Prostate gland (tissue), 2 donors: ENCODE results near the gene HCAR2. TPM values are rescaled to one million over a fixed set of nuclear protein-coding genes. Genes with fewer than 3 reads are reported as not detected.
A peak's percentile ranks its signal among the peaks of the same experiment; 100 is the strongest.
"Not testable (repeated sequence)": the region's sequence is repeated elsewhere in the genome, so short reads cannot be mapped to it uniquely, and the experiment has no call there.

Source experiments
- DNase-seq: peaks from one replicate; pipeline ENCODE4 v3.0.0-alpha.2; 2019; ENCODE audit warnings: low spot score
- H3K27ac ChIP-seq, 2 donors: fragments of 200-600 bp; sonication (generic); 2 replicates each; pipeline ENCODE4 v1.5.1; 2017 to 2019
- H3K27me3 ChIP-seq: fragments of 200-600 bp; sonication (generic); replicated peaks from 2 replicates; pipeline ENCODE4 v1.5.1; 2019; ENCODE audit not compliant: insufficient read depth
- H3K36me3 ChIP-seq, 2 donors: fragments of 200-600 bp; sonication (generic); 1 replicate in 1 of 2; 2 replicates in 1 of 2; pipeline versions ENCODE4 v1.5.1 to v1.8.1; 2017 to 2019
- H3K4me1 ChIP-seq: fragments of 200-600 bp; sonication (generic); replicated peaks from 2 replicates; pipeline ENCODE4 v1.5.1; 2019
- H3K4me3 ChIP-seq, 2 donors: fragments of 200-600 bp; sonication (generic); 2 replicates each; pipeline ENCODE4 v1.5.1; 2017 to 2019
- H3K9me3 ChIP-seq: fragments of 200-600 bp; sonication (generic); 2 replicates; pipeline ENCODE4 v1.5.1; 2017
- POLR2A ChIP-seq: fragments of 450-650 bp; IDR thresholded peaks from one replicate; pipeline ENCODE4 v1.6.1; 2016; ENCODE audit warnings: antibody characterized with exemption, mild to moderate bottlenecking
- POLR2AphosphoS5 ChIP-seq: sonication (generic); formaldehyde crosslinking; IDR thresholded peaks from one replicate; pipeline ENCODE4 v1.6.1; 2017; ENCODE audit warnings: antibody characterized with exemption
- WGBS: methylation state at CpG from one replicate; pipeline ENCODE4 v1.1.5; 2018; 5-methylcytosine and 5-hydroxymethylcytosine counted together
- intact Hi-C: fragments of 100-400 bp; cut with DNase I; formaldehyde crosslinking; loops from one replicate; pipeline ENCODE4 v1.14.2; 2022
- total RNA-seq, 2 donors: library from RNA; depleted of rRNA; stranded (reverse); fragments of >200 nt; gene quantifications; one replicate each; pipeline ENCODE4 v1.1.0, GENCODE V29; 2016
- TF ChIP-seq, protein P1 (sequence below), 4 experiments: fragments of 200-600 bp in 2 of 4; fragments of 450-650 bp in 2 of 4; sonication (generic) in 2 of 4; IDR thresholded peaks; 1 replicate in 3 of 4; 2 replicates in 1 of 4; pipeline ENCODE4 v1.5.1; 2016 to 2019; ENCODE audit warnings: antibody characterized with exemption in 4 of 4, mild to moderate bottlenecking in 2 of 4, moderate library complexity in 2 of 4

Gene HCAR2
- total RNA-seq, 2 donors from 2014 or later, result 1.6 to 2.7 TPM

DNA sequence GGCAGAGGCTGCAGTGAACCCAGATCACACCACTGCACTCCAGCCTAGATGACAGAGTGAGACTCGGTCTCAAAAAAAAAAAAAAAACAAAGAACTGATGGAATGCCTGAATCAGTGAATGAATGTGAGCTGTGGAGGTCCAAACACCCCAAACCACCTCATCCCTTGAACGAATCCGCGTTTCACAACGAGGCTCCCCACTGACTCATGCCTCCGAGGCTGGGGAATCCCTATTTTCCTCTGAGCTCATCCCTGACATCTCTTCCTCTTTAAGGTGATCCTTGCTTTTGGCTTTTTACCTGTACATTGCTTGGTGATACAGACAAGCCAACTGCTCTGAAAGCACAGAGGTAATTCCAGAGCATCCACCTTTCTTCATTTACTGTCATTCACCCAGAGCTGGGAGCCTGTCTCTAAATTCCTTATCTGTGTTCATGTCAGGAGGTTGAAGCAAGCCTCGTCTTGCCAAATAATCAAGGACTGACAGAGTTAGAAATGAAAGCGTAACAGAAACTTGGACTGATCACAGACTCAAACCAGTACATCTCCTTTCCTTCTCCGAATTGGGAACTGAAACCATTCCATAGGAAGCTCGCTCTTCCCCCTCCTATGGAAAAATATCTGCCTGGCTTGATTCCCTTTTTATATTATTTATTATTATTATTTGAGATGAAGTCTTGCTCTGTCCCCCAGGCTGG lies 10.5 kb upstream of the HCAR2 start:
- H3K36me3 ChIP-seq, H3K27me3 ChIP-seq, DNase-seq, H3K4me3 ChIP-seq, intact Hi-C loops, H3K4me1 ChIP-seq, H3K9me3 ChIP-seq: not testable (repeated sequence)
- H3K27ac ChIP-seq, result peak overlapping the region in 1 of 2 donors; percentile 36
- whole genome bisulfite sequencing, result 25% methylated on average over 4 of the region's 10 CpGs

DNA sequence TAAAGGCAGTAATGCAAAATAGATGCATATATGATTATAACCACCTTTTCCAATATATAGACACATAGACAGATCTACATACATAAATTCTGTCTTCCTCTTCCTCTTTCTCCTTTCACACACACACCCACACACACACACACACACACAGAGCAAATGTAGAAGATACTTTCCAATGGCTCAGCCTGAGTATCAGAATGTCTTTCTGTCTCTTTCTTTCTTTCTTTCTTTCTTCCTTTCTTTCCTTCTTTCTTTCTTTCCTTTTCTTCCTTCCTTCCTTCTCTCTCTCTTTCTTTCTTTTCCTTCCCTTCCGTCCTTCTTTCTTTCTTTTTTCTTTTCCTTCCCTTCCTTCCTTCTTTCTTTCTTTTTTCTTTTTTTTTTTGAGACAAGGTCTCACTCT lies 8.1 kb upstream of the HCAR2 start:
- H3K27me3 ChIP-seq, DNase-seq, H3K36me3 ChIP-seq, H3K9me3 ChIP-seq, H3K27ac ChIP-seq, intact Hi-C loops, H3K4me3 ChIP-seq, H3K4me1 ChIP-seq: not testable (repeated sequence)
- WGBS, result 82% methylated on average over 1 of the region's 1 CpG

DNA sequence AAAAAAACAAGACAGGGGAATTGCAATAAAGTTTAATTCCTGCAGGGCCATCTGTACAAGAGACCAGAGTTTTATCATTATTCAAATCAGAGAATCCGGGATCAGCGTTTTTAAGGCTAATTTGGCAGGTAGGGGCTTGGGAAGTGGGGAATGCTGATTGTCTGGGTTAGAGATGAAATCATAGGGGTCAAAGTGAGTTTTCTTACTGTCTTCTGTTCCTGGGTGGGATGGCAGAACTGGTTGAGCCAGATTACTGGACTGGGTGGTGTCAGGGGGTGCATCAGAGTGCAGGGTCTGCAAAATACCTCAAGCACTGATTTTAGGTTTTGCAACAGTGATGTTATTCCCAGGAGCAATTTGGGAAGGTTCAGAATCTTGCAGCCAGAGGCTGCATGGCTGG lies 7.2 kb upstream of the HCAR2 start:
- not testable (repeated sequence) for DNase-seq

DNA sequence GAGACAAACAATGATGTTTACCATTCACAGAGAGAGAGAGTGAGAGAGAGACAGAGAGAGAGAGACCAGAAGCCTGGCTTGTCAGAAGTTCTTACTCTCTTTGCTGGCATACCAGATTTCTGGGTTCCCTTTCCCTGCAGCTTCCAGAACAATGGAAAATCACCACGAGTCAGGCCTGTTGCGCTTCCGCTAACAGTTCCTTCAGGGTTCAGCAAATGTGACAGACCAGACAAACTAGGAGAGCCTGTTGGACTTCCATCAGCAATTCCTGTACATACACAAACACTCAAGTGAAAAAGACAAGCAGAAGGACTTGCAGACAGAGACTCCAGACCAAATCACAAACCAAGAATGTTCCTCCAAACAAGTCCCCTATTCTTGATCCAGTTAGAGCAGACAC lies 6.1 kb upstream of the HCAR2 start:
- H3K4me3 ChIP-seq, H3K9me3 ChIP-seq, intact Hi-C loops, DNase-seq, H3K27me3 ChIP-seq, H3K36me3 ChIP-seq, H3K4me1 ChIP-seq: not testable (repeated sequence)
- WGBS, result no CpG with 5 or more reads among the region's 3 CpGs
- peak overlapping the region; percentile 53 to 73 for H3K27ac ChIP-seq

More for the DNA sequence above, 7.2 kb upstream of the HCAR2 start:
- H3K27ac ChIP-seq, H3K36me3 ChIP-seq, H3K4me1 ChIP-seq, H3K9me3 ChIP-seq, H3K4me3 ChIP-seq, intact Hi-C loops, H3K27me3 ChIP-seq: not testable (repeated sequence)
- WGBS, result 30% methylated on average over 2 of the region's 2 CpGs

DNA sequence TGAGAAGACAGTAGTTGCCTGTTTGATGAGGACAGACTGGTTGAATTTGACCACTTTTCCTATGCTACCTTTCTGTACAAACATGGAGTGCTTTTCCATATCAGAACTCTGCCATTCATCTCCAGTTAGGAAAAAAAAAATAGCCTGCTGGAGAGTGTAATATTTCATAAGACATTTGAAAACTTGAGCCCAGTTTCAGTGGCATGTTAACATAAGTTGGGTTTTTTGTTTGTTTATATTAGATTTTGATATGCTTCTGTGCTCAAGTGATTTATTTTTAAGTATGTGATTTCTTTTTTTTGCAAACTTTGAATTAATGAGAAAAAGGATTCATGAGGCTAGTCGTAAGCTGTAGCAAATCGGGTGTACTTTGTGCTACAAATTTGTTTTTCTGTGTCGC lies 684 bp upstream of the HCAR2 start:
- H3K27ac ChIP-seq, H3K4me3 ChIP-seq, H3K27me3 ChIP-seq, H3K4me1 ChIP-seq, H3K9me3 ChIP-seq, H3K36me3 ChIP-seq, intact Hi-C loops, DNase-seq: not testable (repeated sequence)
- WGBS, result 85% methylated on average over 3 of the region's 3 CpGs

DNA sequence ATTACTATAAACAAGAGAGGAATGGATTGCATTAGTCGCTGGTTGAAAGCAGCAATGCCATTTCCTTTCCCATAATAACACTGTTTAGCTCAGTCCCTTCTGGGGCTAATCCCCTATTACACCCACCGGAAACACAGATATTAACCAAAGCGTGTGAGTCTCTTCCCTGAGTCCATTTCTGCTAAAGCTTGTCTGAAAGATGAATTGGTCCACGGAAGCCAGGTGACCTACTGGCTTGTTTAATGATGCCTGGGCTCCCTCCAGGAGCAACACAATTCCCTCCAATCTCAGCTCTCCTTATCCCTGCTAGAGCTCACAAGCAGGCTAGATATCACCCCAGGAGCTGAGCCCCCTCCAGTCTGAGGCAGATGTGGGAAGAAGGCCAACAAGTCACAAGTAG lies 1.7 kb downstream of the HCAR2 start:
- H3K4me3 ChIP-seq, intact Hi-C loops, H3K36me3 ChIP-seq, DNase-seq, H3K27me3 ChIP-seq, H3K27ac ChIP-seq, H3K9me3 ChIP-seq, H3K4me1 ChIP-seq: not testable (repeated sequence)
- 42% methylated on average over 4 of the region's 4 CpGs for WGBS

DNA sequence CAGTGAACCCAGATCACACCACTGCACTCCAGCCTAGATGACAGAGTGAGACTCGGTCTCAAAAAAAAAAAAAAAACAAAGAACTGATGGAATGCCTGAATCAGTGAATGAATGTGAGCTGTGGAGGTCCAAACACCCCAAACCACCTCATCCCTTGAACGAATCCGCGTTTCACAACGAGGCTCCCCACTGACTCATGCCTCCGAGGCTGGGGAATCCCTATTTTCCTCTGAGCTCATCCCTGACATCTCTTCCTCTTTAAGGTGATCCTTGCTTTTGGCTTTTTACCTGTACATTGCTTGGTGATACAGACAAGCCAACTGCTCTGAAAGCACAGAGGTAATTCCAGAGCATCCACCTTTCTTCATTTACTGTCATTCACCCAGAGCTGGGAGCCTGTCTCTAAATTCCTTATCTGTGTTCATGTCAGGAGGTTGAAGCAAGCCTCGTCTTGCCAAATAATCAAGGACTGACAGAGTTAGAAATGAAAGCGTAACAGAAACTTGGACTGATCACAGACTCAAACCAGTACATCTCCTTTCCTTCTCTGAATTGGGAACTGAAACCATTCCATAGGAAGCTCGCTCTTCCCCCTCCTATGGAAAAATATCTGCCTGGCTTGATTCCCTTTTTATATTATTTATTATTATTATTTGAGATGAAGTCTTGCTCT lies 3.0 kb downstream of the HCAR2 start:
- not testable (repeated sequence) for DNase-seq
- 40% methylated on average over 1 of the region's 9 CpGs for WGBS

DNA sequence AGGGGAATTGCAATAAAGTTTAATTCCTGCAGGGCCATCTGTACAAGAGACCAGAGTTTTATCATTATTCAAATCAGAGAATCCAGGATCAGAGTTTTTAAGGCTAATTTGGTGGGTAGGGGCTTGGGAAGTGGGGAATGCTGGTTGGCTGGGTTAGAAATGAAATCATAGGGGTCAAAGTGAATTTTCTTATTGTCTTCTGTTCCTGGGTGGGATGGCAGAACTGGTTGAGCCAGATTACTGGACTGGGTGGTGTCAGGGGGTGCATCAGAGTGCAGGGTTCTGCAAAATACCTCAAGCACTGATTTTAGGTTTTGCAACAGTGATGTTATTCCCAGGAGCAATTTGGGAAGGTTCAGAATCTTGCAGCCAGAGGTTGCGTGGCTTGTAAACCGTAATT lies 6.2 kb downstream of the HCAR2 start:
- intact Hi-C loops, H3K27me3 ChIP-seq, H3K4me3 ChIP-seq, H3K4me1 ChIP-seq, H3K36me3 ChIP-seq, H3K9me3 ChIP-seq, DNase-seq: not testable (repeated sequence)
- 63% methylated on average over 2 of the region's 2 CpGs for WGBS
- peak overlapping the region in 1 of 2 donors; percentile 46 for H3K27ac ChIP-seq

More for the DNA sequence above, 3.0 kb downstream of the HCAR2 start:
- H3K4me3 ChIP-seq, H3K27me3 ChIP-seq, intact Hi-C loops, H3K27ac ChIP-seq, H3K4me1 ChIP-seq, H3K36me3 ChIP-seq, H3K9me3 ChIP-seq: not testable (repeated sequence)

DNA sequence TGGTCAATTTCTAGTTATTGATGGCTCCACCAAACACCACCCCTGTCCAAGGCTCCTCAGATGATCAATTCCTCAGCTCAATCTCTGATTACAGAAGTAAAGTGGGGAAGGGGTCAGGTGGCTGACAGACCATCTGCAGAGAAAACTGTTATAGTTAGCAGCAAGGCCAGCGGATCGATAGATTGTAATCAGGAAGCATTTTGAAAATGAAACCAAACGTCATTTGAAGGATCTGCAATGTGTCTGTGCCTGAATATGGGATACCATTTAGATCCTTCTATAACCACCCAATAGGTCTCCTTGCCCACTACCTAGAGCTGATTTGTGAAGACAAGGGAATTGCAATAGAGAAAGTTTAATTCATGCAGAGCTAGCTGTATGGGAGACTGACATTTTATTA lies 11.6 kb downstream of the HCAR2 start:
- H3K4me3 ChIP-seq, result no peak overlapping the region
- H3K27me3 ChIP-seq, result no peaks in the 10 kb centered on the region
- TF ChIP-seq POLR2AphosphoS5 (no peak), POLR2A (no peak)
- TF ChIP-seq, protein P1, sequence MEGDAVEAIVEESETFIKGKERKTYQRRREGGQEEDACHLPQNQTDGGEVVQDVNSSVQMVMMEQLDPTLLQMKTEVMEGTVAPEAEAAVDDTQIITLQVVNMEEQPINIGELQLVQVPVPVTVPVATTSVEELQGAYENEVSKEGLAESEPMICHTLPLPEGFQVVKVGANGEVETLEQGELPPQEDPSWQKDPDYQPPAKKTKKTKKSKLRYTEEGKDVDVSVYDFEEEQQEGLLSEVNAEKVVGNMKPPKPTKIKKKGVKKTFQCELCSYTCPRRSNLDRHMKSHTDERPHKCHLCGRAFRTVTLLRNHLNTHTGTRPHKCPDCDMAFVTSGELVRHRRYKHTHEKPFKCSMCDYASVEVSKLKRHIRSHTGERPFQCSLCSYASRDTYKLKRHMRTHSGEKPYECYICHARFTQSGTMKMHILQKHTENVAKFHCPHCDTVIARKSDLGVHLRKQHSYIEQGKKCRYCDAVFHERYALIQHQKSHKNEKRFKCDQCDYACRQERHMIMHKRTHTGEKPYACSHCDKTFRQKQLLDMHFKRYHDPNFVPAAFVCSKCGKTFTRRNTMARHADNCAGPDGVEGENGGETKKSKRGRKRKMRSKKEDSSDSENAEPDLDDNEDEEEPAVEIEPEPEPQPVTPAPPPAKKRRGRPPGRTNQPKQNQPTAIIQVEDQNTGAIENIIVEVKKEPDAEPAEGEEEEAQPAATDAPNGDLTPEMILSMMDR (IDR thresholded peaks at IDR 0.05), result no peak
- 78% methylated on average over 3 of the region's 3 CpGs for WGBS
- no peaks in the 10 kb centered on the region for H3K36me3 ChIP-seq
- no peaks in the 10 kb centered on the region for H3K4me1 ChIP-seq
- DNase-seq, result no peak
- no peaks in the 10 kb centered on the region for H3K9me3 ChIP-seq
- H3K27ac ChIP-seq, result no peak overlapping the region
- intact Hi-C loops, result no loop called here
